Activated naive CD8-positive, alpha-beta T cell treated with anti-CD3 and anti-CD28 coated beads, Interleukin-2, amount 50 U/mL, for 16 hours (primary cell): ENCODE data around the gene PTK7.

Experiments used
- DNase-seq: peaks from one replicate; pipeline ENCODE4 v3.0.0-alpha.2; 2020; ENCODE audit warnings: low read depth, low spot score

The PTK7 gene

DNA sequence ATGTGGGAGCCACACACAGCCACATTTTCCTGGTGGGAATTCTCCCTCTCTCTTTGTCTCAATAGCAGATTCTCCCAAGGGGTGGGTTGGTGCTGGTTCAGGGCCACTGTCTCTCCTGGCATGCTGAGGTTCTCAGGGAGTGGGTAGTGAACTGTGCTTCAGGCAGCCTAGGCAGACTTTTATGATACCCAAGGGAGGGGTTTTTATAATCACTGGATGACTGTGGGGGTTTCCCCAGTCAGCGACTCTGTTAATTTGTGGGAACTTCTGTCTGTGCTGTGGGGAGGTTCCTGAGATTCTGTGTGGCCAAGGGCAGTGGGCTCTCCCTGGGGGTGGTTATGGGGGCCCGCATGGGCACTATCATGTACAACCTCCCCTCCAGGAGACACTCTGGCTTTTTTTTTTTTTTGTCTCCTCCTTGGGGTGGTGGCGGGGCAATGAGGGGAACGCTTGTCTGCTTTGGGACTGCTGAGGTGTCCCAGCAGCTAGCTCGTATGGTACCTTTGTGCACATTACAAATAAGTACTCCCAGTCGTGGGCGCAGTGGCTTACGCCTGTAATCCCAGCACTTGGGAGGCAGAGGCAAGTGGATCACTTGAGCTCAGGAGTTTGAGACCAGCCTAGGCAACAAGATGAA is 10.0 kb downstream of the PTK7 start:
- DNase-seq: no peak

- DNase-seq: no peak
Measured at GRCh38 chr6:43088654-43089056, 12.5 kb downstream of the PTK7 start.

DNA sequence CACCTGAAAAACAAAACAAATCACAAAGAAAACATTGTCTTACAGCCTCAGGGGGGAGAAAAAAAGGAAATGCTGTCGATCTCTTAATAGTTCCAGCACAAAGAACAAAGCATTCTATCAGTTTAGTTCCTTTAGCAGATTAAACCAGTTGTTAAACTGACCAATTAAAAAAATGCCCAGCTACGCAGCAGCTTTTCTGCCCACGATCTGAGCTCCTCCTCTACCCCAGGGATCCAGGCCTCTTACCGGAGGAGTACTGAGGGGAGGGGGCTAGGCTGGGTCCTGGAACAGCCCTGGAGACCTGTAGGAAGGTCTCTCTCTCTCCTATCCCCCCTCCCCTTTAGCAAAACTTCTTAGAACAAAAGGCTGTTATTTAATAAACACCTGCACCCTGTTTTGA is 13.4 kb downstream of the PTK7 start:
- DNase-seq: no peak

- DNase-seq: no peak
Measured at GRCh38 chr6:43089874-43090558, 13.9 kb downstream of the PTK7 start.

DNA sequence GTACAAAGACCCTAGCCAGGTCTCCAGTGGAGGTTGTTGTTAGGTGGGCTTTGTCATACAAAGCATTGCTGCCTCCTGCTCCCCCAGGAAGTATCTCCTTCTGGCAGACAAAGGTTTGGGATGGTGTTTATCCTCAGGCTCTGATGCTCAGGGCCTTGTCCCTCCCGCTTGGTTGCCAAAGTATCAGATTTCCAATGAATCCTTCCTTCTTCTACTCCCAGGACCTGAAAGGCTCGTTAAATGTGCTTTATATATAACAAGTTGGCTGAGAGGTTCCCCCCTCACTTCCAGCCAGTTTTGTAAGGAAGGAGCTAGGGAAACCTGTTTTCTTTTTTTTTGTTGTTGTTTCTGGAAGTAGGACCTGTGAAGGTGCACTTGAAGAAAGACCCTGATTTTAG is 14.4 kb downstream of the PTK7 start:
- no peak for DNase-seq

GRCh38 chr6:43091020-43091419 is 14.9 kb downstream of the PTK7 start:
- DNase-seq: no peak

- DNase-seq: no peak
Measured at GRCh38 chr6:43091436-43091991, 15.4 kb downstream of the PTK7 start.

- DNase-seq: no peak
Measured at GRCh38 chr6:43092635-43093034, 16.5 kb downstream of the PTK7 start.

- DNase-seq: no peak
Measured at GRCh38 chr6:43093436-43094289, 17.5 kb downstream of the PTK7 start.

DNA sequence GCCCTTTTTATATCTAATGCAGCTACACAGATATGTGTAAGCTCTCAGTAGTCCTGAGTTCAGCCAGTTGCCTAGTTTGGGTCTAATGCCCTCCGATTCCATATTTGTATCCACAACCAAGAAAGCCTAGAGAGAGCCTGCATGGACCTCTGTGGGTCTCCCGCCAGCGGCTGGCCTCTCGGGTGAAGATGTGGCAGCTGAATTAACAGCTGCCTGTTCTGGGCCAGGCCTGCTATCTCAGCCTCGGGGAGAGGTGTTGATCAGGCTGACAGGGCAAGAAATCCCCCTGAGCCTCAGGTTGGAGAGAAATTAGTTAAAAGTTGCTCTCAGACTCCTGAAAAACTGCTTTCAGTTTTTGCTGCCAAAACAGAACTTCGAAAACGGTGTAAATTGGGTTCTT is 19.8 kb downstream of the PTK7 start:
- no peak for DNase-seq

- no peak for DNase-seq
Measured at GRCh38 chr6:43096451-43097097, 20.5 kb downstream of the PTK7 start.

GRCh38 chr6:43097098-43097489 is 21.0 kb downstream of the PTK7 start:
- no peak for DNase-seq

GRCh38 chr6:43097502-43097901 is 21.4 kb downstream of the PTK7 start:
- no peak for DNase-seq

GRCh38 chr6:43101497-43101896 is 25.4 kb downstream of the PTK7 start:
- DNase-seq: no peak

- DNase-seq: no peak
Measured at GRCh38 chr6:43103253-43103876, 27.3 kb downstream of the PTK7 start.

- DNase-seq: no peak
Measured at GRCh38 chr6:43105538-43106222, 29.6 kb downstream of the PTK7 start.

GRCh38 chr6:43107344-43108062 is 31.4 kb downstream of the PTK7 start:
- DNase-seq: no peak

GRCh38 chr6:43113431-43114260 is 37.5 kb downstream of the PTK7 start:
- no peak for DNase-seq

- no peak for DNase-seq
Measured at GRCh38 chr6:43115365-43115764, 39.3 kb downstream of the PTK7 start.
